Stimulated activated CD4-positive, alpha-beta T cell treated with anti-CD3 and anti-CD28 coated beads, Interleukin-15, amount 100 ng/mL, for 1 hour (primary cell): Measurements from ENCODE around the gene MEIOB.

Experiments used
- DNase-seq, 2 donors: peaks; one replicate each; pipeline ENCODE4 v3.0.0-alpha.2; 2020; ENCODE audit warnings: low read depth in 1 of 2, low spot score in 1 of 2

Gene MEIOB

DNA sequence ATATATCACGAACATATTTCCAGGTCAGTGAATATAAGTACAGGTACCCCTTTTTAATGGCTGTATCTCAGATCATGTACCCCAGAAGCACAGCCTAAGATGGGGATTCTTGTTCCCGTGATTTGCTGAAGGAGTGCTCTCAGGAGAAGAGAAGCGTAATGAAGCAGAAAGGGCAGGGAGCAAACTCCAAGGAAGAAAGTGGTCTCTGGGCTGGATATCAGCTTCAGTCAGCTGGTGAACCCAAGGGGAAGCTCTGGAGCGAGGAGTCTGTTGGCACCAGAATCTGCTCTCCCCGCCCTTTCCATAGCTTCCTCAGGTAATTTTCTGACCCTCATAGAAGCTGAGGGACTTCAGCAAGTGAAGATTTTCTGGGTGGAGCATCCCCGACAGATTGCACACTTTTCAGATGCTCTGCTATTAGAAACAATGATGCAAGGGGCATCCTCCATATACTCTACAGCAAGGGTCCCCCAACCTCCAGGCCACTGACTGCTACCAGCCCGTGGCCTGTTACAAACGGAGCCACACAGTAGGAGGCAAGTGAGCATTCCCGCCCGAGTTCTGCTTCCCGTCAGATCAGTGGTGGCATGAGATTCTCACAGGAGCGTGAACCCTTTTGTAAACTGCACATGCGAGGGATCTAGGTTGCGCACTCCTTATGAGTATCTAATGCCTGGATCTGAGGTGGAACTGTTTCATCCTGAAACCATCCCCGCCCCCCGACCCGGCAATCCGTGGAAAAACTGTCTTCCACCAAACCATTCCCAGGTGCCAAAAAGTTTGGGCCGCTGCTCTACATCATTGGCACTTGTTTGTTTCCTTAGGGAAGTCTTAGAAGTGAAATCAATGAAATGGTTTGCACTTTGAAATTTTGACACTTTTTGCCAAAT lies 40.5 kb downstream of the MEIOB start:
- no peak for DNase-seq

DNA sequence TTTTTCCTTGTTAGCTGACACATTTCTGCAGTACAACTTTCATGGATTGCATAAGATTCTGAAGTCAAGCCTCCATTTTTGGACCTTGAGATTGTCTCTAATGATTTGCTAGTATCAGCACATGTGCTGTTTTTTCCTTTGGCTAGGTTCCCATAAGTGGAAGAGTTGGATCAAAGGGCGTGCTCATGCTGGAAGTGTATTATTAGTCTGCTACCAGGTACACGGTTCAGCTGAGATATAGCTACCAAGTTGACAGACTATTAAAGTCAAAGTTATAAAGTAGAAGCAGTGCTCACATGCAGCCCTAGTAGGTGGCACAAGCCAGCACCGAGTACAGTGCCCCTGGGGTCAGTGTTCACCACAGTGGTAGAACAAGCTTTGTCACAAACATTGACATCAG lies 41.8 kb downstream of the MEIOB start:
- DNase-seq: no peak

DNA sequence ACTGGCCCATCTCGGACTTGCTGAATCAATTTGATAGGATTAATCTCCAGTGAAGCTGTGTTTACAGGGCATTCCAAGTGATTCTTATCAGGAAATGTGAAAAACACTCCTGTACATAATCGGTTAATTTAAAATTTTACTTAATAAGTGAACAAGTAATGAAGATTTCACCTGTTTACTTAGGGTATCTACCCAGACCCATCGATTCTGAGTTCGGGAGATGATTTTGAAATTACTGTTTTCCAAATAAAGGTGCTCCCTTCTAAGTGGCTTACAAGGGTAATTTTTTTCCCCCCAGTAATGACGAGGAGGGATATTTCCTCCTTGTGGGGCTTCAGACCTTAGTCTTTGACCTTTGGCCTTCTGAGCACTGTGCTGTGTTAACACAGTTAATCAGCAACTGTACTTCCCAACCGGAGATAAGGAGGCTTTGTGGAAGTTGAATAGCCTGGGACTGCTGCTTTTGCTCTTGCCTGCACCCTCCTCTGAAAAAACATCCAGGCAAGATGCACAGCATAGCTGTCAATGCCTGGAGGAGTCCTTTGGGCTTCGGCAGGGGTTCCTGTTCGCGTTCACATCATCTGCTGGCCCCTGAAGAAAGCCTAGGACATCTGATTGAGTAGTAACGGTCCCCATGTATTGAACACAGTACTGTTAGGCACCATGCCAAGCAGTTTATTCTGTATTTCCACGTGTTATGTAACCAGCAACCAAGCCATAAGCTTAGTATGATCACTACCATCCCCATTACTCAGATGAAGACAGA lies 43.1 kb downstream of the MEIOB start:
- DNase-seq: no peak

DNA sequence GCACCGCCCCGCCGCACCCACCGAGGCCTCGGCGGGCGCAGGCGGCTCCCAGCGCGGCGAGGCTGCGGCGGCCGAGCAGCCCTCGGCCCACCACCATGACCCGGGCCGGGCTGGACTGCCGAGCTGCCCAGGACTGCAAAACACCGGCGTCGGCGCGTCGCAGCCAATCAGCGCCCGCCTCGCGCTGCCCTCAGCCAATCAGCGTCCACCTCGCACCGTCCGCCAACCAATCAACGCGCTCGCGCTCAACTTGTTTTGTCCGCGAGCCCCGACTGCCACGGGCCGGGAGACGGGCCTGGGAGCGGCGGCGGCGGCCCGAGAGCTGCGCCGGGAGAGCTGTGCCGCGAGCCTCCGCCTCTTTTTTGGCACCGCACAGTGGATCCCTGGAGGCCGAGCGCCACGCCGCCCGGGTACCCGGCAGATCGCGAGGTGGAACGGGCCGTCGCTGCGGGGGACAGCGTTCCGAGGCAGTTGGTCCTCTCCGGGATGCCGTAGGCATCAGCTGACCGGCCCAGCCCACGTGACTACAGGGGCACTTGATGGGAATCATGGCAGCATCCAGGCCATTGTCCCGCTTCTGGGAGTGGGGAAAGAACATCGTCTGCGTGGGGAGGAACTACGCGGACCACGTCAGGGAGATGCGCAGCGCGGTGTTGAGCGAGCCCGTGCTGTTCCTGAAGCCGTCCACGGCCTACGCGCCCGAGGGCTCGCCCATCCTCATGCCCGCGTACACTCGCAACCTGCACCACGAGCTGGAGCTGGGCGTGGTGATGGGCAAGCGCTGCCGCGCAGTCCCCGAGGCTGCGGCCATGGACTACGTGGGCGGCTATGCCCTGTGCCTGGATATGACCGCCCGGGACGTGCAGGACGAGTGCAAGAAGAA lies 45.0 kb downstream of the MEIOB start, which contains the start of the genes FAHD1 and HAGH:
FAHD1 (plus strand) TSS at position 516 of the 883 bp plus-strand sequence; CDS start at position 549, 33 bp downstream.
HAGH (minus strand) TSS at position 135 of the 883 bp plus-strand sequence; CDS start at position 97, 38 bp downstream.
- DNase-seq: peak; percentile 81 to 88

DNA sequence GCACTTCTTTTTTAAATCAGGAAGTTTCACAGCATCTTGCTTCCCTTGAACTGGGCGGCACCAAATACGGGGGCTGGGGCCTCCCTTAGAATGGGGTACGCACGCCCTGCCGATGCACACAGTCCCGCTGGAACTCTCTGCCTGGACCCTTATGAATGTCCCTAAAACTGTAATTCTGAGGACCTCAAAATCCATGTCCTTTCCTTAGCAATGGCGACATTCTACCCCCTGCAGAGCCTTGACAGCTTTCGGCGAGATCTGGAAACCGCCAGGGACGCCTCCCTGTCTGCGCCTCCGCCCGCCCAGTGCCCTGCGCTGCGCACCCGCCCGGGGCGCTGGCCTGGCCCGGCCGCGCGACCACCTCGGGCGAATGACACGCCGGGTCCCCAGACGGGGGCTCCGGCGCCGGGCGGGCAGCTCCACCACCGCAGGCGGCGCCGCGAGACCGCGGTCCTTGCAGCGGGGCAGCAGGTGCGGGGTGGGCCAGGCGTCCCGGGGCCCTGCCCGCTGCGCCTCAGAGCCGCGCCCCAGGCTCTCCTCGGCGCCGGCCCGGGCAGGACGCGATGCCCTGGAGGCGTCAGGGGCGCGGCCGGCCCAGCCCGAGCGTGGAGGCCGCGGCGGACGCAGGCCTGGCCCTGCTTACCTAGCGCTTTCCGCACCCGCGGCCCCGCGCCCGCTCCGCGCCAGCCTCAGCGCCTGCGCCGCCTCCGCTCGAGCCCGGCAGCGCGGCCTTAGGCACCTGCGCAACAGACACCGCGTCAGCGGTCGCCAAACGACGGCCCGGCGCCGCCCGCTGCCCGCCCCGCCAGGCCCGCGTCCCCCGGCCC lies 45.9 kb downstream of the MEIOB start:
- peak; percentile 56 to 64 for DNase-seq

DNA sequence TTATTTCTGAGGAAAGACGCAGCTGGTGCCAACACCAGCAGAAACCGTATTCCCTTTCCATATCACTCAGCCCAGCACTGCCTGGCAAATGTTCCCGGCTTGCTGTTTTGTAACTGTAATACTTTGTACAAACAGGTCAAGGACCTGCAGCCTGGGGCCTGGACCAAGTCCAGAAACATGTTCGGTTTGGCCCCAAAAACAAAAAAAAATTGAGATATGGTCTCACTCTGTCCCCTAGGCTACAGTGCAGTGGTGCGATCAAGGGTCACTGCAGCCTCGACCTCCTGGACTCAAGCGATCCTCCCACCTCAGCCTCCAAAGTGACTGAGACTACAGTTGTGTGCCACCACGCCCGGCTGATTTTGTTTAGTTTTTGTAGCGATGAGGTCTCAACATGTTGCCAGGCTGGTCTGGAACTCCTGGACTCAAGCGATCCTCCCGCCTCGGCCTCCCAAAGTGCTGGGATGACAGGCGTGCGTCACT lies 46.5 kb downstream of the MEIOB start:
- DNase-seq: no peak

DNA sequence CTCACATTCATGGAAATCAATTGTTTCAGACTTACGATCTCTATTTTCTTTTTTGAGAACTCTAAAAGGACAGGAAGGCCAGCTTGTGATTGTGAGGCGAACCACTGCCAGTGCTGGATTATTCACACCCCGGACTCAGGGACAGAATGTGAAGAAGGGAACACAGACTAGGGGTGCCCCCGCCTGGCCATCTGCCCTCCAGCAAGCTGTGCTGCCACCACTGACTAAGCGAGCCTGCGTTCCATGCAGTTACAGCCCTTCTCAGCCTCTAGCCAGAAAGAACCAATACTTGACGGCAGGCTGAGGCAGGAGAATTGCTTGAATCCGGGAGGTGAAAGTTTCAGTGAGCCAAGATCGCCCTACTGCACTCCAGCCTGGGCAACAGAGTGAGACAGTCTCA lies 48.1 kb downstream of the MEIOB start:
- DNase-seq: no peak

DNA sequence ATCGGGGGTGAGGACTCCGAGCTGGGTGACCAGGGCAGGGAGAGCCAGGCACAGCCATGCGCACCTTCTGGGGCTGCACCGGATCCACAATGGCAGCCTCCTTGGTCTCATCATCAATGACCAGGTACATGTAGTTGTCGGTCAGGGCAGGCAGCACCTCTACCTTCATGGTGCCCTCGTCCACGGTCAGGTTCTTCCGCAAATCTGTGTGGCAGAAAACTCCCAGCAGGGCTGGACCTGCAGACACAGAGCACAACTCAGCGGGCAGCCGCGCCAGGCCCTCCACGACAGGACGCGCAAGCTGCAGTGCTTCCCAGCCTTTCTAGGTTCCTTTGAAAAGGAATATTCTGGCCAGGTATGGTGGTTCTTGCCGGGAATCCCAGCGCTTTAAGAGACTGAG lies 49.2 kb downstream of the MEIOB start:
- DNase-seq: no peak

DNA sequence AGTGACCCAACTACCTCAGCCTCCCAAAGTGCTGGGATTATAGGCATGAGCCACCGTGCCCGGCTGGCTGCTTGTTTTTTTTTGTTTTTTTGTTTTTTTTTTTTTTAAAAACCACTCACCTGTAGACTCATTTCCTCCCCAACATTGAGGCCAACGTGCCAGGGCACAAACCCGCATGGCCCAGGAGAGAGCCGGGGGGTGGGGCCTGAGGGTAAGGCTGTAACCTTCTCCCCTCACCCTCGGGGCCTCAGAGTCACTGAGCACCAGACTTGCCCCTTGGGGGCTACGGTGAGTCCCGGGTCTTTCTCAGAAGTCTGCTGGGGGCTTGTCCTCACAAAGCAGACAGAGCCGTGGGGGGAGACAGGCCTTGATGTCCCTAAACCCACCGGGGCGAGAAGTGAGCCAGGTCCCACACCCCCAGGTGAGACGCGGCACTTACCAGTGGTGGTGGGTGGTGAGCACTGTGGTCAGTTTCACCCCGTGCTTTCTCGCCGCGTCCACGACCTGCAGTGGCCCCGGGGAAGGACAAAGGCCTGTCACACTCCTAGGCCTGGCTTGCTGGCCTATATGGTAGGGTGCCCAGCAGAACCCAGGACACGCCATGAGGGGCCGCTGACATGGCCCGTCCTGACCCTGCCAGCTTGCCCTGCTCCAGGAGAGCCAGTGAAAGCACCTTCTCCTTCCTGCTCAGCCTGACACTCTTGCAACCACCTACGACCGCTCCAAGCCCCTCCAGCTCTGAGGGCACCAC lies 49.9 kb downstream of the MEIOB start:
- no peak for DNase-seq

DNA sequence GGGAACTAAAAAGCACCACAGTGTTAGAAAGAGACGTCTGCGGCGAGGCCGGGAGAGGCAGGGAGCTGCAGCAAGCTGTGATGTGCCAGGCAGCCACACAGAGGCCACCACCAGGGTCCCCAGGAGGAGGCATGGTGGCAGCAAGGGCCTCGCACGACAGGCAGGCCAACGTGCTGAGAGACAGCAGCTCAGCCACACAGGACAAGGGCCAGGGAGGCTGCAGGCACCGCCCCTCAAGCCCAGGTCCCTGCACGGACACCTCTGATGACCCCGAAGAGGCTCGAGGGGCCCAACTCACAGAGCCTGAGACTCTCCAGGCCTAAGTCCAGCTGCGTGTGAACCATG lies 51.0 kb downstream of the MEIOB start:
- DNase-seq: no peak

DNA sequence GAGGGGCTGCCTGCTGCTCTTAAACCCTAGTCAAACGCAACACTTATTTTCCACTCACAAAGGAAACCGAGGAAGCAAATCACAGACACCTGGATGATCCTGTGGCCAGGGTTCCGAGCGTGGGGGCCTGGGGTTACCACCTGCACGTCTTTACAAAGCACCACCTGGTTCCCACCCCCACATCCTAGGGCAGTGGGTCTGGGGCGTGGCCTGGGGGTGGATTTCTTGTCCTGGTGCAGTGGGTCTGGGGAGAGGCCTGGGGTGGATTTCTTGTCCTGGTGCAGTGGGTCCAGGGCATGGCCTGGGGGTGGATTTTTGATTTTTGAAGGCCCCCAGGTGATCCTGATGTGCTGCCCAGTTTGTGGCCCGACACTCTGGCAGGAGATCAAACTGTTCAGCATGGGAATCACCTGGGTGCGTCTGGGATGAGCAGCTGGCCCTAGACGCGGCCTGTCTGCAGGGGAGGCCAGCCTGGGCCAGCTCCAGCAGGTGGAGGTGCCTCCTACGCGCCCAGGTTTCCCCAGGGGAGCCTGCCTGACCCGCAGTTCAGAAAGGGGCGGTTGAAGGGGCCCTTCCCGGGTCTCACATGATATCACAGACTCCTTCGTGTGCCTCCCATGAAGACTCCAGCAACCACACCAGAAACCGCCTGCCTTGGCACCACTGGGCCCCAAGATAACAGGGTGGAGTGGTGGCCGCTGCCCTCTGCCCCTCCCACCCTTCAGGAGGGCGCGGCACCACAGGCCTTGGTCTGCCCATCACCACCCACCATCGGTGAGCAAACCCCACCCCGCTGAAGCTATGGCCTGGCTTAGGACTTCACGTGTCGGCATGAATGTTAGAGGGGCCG lies 51.6 kb downstream of the MEIOB start:
- no peak for DNase-seq

DNA sequence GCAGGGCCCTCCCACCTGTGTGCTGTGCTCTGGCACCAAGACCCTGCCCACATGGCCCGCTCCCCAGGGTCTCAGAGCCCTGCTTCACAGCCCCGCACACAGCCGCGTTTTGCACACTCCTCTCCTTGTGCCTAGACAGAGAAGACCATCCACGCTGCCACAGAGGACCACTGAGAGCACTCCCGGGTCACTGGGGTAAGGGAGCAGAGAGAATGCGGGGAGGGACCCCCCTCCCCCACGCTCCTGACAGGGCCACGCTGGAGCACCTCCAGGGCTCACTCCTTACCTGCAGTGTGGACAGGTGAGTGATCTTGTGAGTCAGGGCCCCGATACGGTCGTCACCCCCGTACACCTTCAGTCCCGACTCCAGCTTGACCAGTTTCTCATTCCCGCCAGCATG lies 52.4 kb downstream of the MEIOB start:
- no peak for DNase-seq

DNA sequence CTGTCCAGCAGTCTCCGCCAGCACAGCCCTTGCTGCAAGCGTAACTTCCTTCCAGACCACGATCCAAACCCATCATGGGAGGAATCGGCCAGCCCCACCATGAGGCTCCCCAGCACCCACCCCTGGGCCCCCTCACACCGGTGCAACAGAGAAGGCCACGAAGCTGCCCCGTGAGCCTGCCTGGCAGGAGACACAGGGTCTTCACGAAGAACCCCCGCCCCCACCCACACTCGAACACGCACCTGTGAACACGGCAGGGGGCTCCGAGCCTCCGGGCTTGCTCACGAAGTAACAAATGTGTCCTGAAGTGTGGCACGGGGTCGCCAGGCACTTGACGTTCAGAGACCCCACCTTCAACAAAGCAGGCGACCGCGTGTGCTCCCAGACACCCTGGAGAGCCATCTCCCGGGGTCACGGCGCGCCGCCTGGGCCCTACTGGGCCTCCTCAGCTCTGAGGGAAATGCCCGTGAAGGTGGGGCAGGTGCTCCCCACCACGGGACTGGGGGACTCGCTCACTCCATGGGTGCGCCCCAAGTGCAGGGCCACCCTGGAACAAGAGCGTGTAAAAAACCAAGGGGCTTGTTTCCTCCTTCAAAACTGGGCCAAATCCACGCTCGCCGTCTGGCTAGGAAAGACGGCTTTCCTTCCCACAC lies 53.0 kb downstream of the MEIOB start:
- DNase-seq: no peak

DNA sequence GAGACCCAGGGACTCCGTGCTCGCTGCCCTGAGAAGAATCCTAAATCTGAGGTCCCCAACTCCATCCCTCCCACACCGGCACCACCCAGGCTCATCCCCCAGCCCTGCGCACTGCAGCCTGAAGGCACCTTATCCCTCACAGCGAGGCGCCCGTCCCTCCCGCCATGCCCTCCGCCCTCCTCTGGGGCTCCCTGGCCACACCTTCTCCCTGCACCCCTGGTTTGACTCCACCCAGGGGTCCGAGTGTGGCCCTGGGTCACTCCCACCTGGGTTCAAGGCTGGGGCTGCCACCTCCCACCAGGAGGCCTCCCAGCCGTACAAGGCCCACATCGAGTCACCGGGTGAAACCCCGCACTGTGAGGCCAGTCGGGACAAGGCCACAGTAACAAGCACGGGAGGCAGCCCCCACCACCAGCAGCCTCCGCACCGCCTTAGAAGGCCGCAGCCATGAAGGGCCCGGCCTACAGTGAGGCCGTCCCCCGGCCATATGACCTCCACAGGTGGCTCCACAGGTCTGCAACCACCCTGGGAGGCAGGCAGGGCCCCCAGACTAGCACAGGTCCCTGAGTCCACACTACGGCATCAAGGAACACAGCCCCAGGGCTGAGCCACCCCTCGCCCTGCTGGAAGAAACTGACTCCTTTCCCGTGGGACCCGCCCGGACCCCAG lies 53.6 kb downstream of the MEIOB start:
- no peak for DNase-seq

DNA sequence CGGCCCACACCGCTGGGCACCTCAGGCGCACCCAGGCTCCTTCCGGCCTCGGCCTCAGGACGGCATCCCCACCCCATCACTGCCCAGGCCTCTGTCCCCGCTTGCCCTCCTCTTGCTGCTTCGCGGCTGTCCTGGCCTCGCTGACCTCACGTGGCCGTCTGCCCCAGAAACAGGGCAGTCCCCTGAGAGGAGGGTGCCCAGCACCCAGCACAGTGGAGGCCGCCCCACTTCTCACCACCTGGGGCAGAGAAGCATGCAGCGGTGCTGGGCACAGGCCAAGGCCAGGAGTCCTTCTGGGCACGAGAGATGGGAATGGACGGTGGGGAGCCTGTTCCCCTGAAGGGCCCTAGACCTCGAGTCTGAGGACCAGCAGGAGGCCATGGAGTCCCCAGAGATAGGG lies 54.2 kb downstream of the MEIOB start:
- no peak for DNase-seq

DNA sequence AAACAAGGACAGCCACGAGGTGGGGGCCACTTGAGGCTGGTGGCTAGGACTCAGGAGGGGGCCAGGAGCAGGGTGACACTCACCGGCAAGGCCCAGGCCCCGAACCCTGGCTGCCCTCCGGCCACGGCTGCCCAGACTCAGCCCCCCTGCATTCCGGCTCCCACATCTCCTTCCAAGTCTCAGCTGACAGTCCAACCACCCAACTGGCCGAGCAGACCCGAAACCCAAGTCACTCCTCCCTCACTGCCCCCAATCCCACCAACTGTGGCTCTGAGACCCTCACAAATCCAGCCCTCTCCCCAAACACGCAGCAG lies 54.7 kb downstream of the MEIOB start:
- no peak for DNase-seq

DNA sequence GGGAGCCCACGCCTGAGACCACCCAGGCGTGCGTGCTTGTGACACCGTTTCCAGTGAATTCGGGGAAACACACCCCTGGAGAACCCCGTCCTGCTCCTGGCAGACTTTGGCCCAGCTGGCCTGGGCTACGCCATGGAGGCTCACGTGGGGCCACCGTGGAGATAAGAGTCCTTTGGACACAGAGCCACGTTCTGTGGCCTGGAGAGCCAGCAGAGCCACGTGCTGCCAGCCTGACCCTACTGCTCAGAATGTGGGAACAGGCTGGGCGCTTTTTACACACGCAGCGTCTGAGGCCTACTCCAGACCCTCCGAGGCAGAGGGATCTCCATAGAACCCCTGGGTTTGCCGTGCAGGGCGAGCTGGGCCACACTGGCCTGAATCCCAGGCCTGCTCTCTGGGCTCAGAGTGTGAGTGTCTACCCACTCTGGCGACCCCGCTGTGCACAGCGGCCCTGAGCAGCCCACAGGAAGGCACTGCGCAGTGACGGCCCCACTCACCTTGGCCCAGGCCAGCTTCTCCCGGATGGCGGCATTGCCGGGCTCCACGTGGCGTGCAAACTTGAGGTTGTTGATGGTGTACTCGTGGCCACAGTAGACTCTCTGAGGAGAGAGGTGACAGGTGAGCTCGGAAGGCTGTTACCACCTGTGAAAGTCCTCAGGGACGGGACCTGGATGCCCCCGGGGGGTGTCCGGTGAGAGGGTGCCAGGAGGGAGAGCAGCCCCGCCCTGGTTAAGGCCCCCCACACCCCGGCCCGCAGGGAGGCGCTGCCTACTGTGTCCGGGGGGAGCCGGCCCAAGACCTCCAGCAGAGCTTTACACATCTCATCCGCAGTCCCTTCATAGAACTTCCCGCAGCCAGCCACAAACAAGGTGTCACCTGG lies 55.3 kb downstream of the MEIOB start:
- no peak for DNase-seq
